ENCODE results near the gene C1orf167. TPM values are rescaled to one million over a fixed set of nuclear protein-coding genes. Genes with fewer than 3 reads are reported as not detected.

Gene C1orf167
- total and polyA plus RNA-seq, 3 experiments from 2014 or later: 0.81 TPM; not detected in 2

DNA sequence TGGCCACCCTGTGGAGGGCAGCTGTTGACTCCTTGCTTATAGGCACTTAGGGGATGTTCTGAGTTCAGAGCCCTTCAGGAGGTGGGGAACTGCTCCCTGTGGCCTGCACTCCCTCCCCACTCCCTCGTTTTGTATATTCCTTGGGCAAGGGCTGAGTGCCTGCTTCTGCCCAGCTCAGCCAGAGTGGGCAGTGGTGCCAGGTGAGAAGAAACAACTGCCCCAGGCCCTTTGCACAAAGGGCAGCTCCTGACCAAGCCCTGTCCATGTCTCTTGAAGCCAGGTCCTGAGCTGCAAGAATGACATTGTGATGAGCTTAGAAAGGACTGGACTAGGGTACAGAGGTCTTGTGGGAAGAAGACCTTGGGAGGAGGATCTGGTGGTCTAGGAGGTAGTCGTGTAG, 23.9 kb upstream of the C1orf167 start:
- H3K9me3 Mint-ChIP-seq: no peaks in the 10 kb centered on the region
- H3K27ac Mint-ChIP-seq: peak overlapping the region; percentile 5 to 91 (median 58)
- Histone ChIP-seq H3K9me3 (ENCODE audit: low read length) (no peaks in the 10 kb centered on the region), H3K27me3 (ENCODE audit: insufficient read depth, low read length, poor library complexity, severe bottlenecking) (no peaks in the 10 kb centered on the region), H3K4me3 (ENCODE audit: low read length) (no peak overlapping the region), H3K36me3 (ENCODE audit: insufficient read depth, low read length) (no peaks in the 10 kb centered on the region), H3K4me1 (ENCODE audit: insufficient read depth, low read length) (peaks cover 65% of the 10 kb centered on the region), H3K27ac (ENCODE audit: low read depth, low read length) (no peak overlapping the region)
- peaks cover 63 to 76% (median 64%) of the 10 kb centered on the region in 3 donors for H3K4me1 Mint-ChIP-seq
- DNase-seq: no peak
- peaks cover 0 to 3% (median 0%) of the 10 kb centered on the region in 3 donors for H3K36me3 Mint-ChIP-seq
- POLR2A ChIA-PET: no interaction called here
- H3K27me3 Mint-ChIP-seq: no peaks in the 10 kb centered on the region
- H3K4me3 Mint-ChIP-seq: peak overlapping the region; percentile 18 to 96 (median 92)
- CTCF ChIA-PET: interaction anchor here (1.5 to 2.6 kb wide), 4 partner anchors 19 to 88 kb away, joined by 3 to 10 read pairs (median 7); partner anchors contain the start of gene FBXO6

DNA sequence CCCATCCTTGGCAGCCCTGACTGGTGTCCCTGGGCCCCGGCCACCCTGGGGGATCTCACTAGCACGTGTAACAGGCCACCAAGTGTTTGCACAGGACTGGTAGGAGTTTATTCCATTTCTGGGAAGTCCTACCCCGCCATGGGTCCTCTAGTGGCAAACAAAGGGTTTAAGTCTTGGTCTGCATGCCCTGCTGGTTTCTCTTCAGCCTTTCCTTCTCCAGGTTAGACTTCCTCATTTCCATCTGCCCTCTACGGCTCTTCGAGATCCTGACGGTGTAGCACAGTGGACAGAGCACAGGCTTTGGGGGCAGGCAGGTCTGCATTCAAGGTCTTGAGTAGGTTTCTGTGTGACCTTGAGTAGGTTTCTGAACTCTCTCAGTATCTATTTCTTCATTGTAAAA, 23.2 kb upstream of the C1orf167 start:
- Mint-ChIP-seq H3K27ac (peak overlapping the region in 4 of 8 donors; percentile 17 to 80 (median 72)), H3K36me3 (peaks cover 0 to 3% (median 0%) of the 10 kb centered on the region in 3 donors), H3K9me3 (no peaks in the 10 kb centered on the region), H3K4me1 (peaks cover 63 to 74% (median 64%) of the 10 kb centered on the region in 3 donors), H3K27me3 (no peaks in the 10 kb centered on the region), H3K4me3 (peak overlapping the region in 3 of 7 donors; percentile 26 to 96 (median 57))
- Histone ChIP-seq H3K4me3 (ENCODE audit: low read length) (no peak overlapping the region), H3K27ac (ENCODE audit: low read depth, low read length) (no peak overlapping the region), H3K36me3 (ENCODE audit: insufficient read depth, low read length) (no peaks in the 10 kb centered on the region), H3K4me1 (ENCODE audit: insufficient read depth, low read length) (peaks cover 65% of the 10 kb centered on the region), H3K9me3 (ENCODE audit: low read length) (no peaks in the 10 kb centered on the region), H3K27me3 (ENCODE audit: insufficient read depth, low read length, poor library complexity, severe bottlenecking) (no peaks in the 10 kb centered on the region)
- ChIA-PET CTCF (interaction anchor here (1.5 to 2.6 kb wide), 2 partner anchors 16 to 89 kb away, joined by 3 to 10 read pairs; no protein-coding TSS in a partner anchor), POLR2A (no interaction called here)
- DNase-seq: no peak

DNA sequence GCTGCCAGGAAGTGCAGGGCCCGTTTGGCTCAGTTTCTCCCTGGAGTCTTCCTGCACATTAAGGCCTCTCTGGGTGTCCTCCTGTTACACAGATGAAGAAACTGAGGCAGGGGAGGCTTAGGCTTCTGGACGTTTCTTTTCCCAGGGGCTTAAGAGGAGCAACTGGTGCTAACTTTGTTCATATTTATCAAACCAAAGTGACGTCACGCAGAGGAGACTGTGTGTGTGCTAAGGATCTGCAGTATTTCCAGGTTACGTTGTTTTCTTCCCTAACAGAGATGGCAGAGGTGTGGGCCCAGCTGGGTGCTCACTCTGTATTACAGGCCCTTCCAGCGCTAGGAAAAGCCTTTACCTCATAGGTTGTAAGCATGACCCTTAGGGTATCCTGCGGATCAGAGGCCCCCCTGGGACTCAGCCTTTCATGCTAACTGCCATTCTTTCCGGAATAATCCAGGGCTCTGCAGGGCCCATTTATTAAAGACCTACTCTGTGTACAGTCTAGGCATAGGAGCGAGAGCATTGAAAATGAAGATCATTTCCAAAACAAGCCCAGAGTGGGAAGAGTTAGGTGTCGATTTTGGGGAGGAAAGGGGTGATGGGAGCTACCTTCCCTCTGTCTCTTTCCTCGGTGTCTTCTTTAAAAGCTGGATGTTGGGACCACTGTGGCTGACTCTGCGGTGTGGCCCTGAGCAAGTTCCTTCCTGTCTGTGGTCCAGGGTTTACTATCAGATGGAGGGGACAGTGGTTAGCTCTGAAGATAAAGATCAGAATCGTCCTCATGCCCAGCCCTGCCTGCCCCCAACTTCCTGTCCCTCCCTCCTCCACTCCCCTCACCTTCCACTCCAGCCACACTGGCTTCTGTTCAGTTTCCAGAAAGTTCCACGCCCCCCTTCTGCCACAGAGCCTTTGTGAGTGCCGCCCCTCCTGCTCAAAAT, 21.5 kb upstream of the C1orf167 start:
- DNase-seq: peak in 3 of 5 donors; percentile 21 to 52 (median 36)
- peaks cover 62% of the 10 kb centered on the region for H3K4me1 ChIP-seq (ENCODE audit: insufficient read depth, low read length)
- no peaks in the 10 kb centered on the region for H3K9me3 Mint-ChIP-seq
- peak overlapping the region; percentile 51 for H3K27ac ChIP-seq (ENCODE audit: low read depth, low read length)
- H3K36me3 ChIP-seq (ENCODE audit: insufficient read depth, low read length): no peaks in the 10 kb centered on the region
- H3K27ac Mint-ChIP-seq: peak overlapping the region; percentile 59 to 89 (median 71)
- H3K4me3 ChIP-seq (ENCODE audit: low read length): peak overlapping the region; percentile 40
- H3K27me3 Mint-ChIP-seq: no peaks in the 10 kb centered on the region
- peaks cover 0 to 11% (median 0%) of the 10 kb centered on the region in 3 donors for H3K36me3 Mint-ChIP-seq
- no peaks in the 10 kb centered on the region for H3K27me3 ChIP-seq (ENCODE audit: insufficient read depth, low read length, poor library complexity, severe bottlenecking)
- H3K9me3 ChIP-seq (ENCODE audit: low read length): no peaks in the 10 kb centered on the region
- ChIA-PET POLR2A (interaction anchor here (0.9 to 1.0 kb wide), 2 partner anchors 21 to 77 kb away, joined by 3 to 4 read pairs; partner anchors contain the start of gene FBXO6), CTCF (interaction anchor here (1.2 to 2.5 kb wide), 5 partner anchors 9 to 97 kb away, joined by 3 to 8 read pairs (median 3); no protein-coding TSS in a partner anchor)
- H3K4me3 Mint-ChIP-seq: peak overlapping the region; percentile 63 to 88 (median 77)
- peaks cover 61 to 71% (median 62%) of the 10 kb centered on the region in 3 donors for H3K4me1 Mint-ChIP-seq

DNA sequence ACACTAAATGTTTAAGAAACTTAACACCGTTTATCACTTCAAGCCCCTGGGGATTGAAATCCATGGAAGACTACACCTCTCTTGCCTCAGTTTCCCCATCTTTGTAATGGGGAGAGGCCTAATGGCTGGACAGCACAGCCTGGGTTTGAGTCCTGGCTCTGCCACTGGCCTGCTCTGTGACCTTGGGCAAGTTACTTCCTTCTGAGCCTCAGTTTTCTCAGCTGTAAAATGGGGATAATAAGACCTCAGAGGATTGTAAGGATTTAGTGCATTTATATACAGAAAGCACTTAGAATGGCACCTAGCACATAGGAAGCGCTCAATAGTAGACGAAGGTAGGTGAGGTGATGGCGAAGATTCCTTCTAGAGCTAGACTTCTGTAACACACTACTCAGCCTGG, 20.5 kb upstream of the C1orf167 start:
- H3K4me3 ChIP-seq (ENCODE audit: low read length): peak overlapping the region; percentile 40
- no peaks in the 10 kb centered on the region for H3K27me3 ChIP-seq (ENCODE audit: insufficient read depth, low read length, poor library complexity, severe bottlenecking)
- H3K9me3 ChIP-seq (ENCODE audit: low read length): no peaks in the 10 kb centered on the region
- H3K27ac ChIP-seq (ENCODE audit: low read depth, low read length): no peak overlapping the region
- POLR2A ChIA-PET: no interaction called here
- H3K4me1 ChIP-seq (ENCODE audit: insufficient read depth, low read length): peaks cover 58% of the 10 kb centered on the region
- no peaks in the 10 kb centered on the region for H3K9me3 Mint-ChIP-seq
- peaks cover under 1 to 17% (median 2%) of the 10 kb centered on the region in 3 donors for H3K36me3 Mint-ChIP-seq
- H3K36me3 ChIP-seq (ENCODE audit: insufficient read depth, low read length): peaks cover 3% of the 10 kb centered on the region
- peak overlapping the region in 3 of 8 donors; percentile 47 to 89 (median 61) for H3K27ac Mint-ChIP-seq
- CTCF ChIA-PET: interaction anchor here (2.5 kb wide), 1 partner anchor 22 kb away, joined by 8 read pairs; no protein-coding TSS in a partner anchor
- H3K27me3 Mint-ChIP-seq: no peaks in the 10 kb centered on the region
- H3K4me1 Mint-ChIP-seq: peaks cover 65 to 68% (median 65%) of the 10 kb centered on the region in 3 donors
- DNase-seq: no peak
- peak overlapping the region in 6 of 7 donors; percentile 63 to 83 (median 80) for H3K4me3 Mint-ChIP-seq

DNA sequence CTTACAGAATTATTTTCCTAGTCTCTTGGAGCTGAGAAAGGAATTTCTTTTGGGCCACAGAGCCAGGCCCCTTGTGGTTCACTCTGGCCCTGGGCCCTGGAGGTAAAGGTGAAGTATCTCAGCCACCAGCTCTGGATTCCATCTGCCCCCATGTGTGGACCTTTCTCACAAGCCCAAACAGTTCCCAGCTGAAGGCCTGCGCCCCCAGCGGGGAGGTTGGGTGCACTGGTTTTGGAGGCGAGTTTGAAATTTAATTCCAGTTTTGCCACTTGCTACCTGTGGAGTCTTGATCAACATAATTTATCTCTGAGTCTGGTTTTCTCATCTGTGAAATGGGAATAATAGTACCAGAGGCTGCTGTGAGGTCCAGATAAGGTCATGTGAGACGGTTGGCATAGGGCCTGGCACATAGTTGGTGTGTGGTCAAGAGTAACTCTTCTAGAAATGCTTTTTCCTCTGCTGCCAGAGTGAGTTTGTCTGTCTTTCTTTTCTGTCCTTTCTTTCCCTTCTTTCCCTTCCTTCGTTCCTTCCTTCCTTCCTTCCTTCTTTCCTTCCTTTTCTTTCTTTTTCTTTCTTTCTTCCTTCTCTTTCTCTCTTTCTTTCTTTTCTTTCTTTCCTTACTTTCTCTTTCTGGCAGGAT, 20.0 kb upstream of the C1orf167 start:
- Histone ChIP-seq H3K27me3 (ENCODE audit: insufficient read depth, low read length, poor library complexity, severe bottlenecking) (no peaks in the 10 kb centered on the region), H3K9me3 (ENCODE audit: low read length) (no peaks in the 10 kb centered on the region), H3K36me3 (ENCODE audit: insufficient read depth, low read length) (peaks cover 6% of the 10 kb centered on the region), H3K4me1 (ENCODE audit: insufficient read depth, low read length) (peaks cover 54% of the 10 kb centered on the region), H3K4me3 (ENCODE audit: low read length) (no peak overlapping the region), H3K27ac (ENCODE audit: low read depth, low read length) (no peak overlapping the region)
- POLR2A ChIA-PET: no interaction called here
- Mint-ChIP-seq H3K27ac (peak overlapping the region in 4 of 8 donors; percentile 6 to 70 (median 33)), H3K4me3 (peak overlapping the region; percentile 23 to 83 (median 40)), H3K4me1 (peaks cover 64 to 69% (median 64%) of the 10 kb centered on the region in 3 donors), H3K27me3 (no peaks in the 10 kb centered on the region), H3K9me3 (no peaks in the 10 kb centered on the region), H3K36me3 (peaks cover 5 to 22% (median 8%) of the 10 kb centered on the region in 3 donors)
- CTCF ChIA-PET: interaction anchor here (2.5 kb wide), 1 partner anchor 23 kb away, joined by 8 read pairs; no protein-coding TSS in a partner anchor
- no peak for DNase-seq

DNA sequence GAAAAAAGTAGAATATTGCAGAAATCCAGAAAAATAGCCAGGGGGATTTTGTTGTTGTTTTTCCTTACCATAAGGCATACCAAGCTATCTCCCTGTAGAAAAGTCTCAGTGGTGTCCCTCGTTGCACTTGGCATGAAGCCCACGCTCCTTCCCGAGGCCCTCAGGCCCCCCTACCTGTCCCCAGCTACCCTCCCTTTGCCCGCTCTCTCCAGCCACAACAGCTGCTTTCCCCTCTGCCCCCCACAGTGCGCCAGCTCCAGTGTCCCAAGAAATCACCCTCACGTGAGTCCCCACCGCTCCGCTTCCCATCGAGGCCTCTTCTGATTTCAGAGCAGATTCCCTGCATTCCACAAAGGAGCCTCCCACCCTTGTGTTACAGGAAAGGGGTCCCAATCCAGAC, 17.7 kb upstream of the C1orf167 start:
- H3K4me3 Mint-ChIP-seq: peak overlapping the region in 1 of 7 donors; percentile 27
- peaks cover 47 to 53% (median 48%) of the 10 kb centered on the region in 3 donors for H3K4me1 Mint-ChIP-seq
- no peaks in the 10 kb centered on the region for H3K9me3 Mint-ChIP-seq
- peaks cover 6% of the 10 kb centered on the region for H3K36me3 ChIP-seq (ENCODE audit: insufficient read depth, low read length)
- H3K27me3 Mint-ChIP-seq: no peaks in the 10 kb centered on the region
- H3K36me3 Mint-ChIP-seq: peaks cover 8 to 36% (median 8%) of the 10 kb centered on the region in 3 donors
- no peak overlapping the region for H3K27ac ChIP-seq (ENCODE audit: low read depth, low read length)
- no peaks in the 10 kb centered on the region for H3K9me3 ChIP-seq (ENCODE audit: low read length)
- ChIA-PET CTCF (interaction anchor here (2.2 kb wide), 1 partner anchor 94 kb away, joined by 6 read pairs; no protein-coding TSS in a partner anchor), POLR2A (no interaction called here)
- DNase-seq: no peak
- H3K27ac Mint-ChIP-seq: peak overlapping the region in 1 of 8 donors; percentile 48
- no peak overlapping the region for H3K4me3 ChIP-seq (ENCODE audit: low read length)
- H3K4me1 ChIP-seq (ENCODE audit: insufficient read depth, low read length): peaks cover 42% of the 10 kb centered on the region
- no peaks in the 10 kb centered on the region for H3K27me3 ChIP-seq (ENCODE audit: insufficient read depth, low read length, poor library complexity, severe bottlenecking)

DNA sequence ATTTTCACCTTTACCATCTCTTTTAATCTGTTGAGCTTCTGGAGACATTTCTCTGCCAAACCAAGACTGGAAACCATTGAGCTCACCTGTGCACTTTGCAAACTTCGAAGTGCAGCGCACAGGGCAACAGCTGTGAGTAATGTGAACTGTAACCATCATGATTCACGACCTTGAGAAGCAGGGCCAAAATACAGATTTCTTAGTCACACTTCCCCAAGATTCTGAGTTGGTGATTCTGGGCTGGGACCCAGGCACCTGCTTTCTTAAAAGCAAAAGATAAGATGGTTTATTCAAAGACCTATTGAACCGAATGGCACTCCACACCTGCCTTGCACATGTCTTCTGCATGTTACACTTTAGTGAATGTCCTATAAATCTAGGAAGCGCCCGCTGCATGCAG, 15.9 kb upstream of the C1orf167 start:
- Histone ChIP-seq H3K4me1 (ENCODE audit: insufficient read depth, low read length) (peaks cover 24% of the 10 kb centered on the region), H3K9me3 (ENCODE audit: low read length) (no peaks in the 10 kb centered on the region), H3K27ac (ENCODE audit: low read depth, low read length) (no peak overlapping the region), H3K36me3 (ENCODE audit: insufficient read depth, low read length) (peaks cover 6% of the 10 kb centered on the region), H3K27me3 (ENCODE audit: insufficient read depth, low read length, poor library complexity, severe bottlenecking) (no peaks in the 10 kb centered on the region), H3K4me3 (ENCODE audit: low read length) (no peak overlapping the region)
- Mint-ChIP-seq H3K36me3 (peaks cover 8 to 52% (median 8%) of the 10 kb centered on the region in 3 donors), H3K9me3 (no peaks in the 10 kb centered on the region), H3K4me3 (no peak overlapping the region), H3K27me3 (no peaks in the 10 kb centered on the region), H3K27ac (peak overlapping the region in 1 of 8 donors; percentile 17), H3K4me1 (peaks cover 31 to 36% (median 32%) of the 10 kb centered on the region in 3 donors)
- no peak for DNase-seq
- CTCF ChIA-PET: interaction anchor here (0.7 kb wide), 1 partner anchor 27 kb away, joined by 3 read pairs; no protein-coding TSS in a partner anchor
- POLR2A ChIA-PET: no interaction called here
